Activated T-helper 17 cell treated with anti-CD3 and anti-CD28 coated beads, Interleukin-2, amount 50 U/mL, for 72 hours (primary cell): Measurements from ENCODE around the gene PPP1R13L. TPM values are rescaled to one million over a fixed set of nuclear protein-coding genes. Genes with fewer than 3 reads are reported as not detected.
"Not testable (repeated sequence)": the region's sequence is repeated elsewhere in the genome, so short reads cannot be mapped to it uniquely, and the experiment has no call there.

Source experiments
- ATAC-seq: fragments of 150-1000 bp; cut with Tn5 transposase; replicated peaks from 2 replicates; pipeline ENCODE4 v1.10.0; 2021; ENCODE audit warnings: mild to moderate bottlenecking, moderate library complexity
- H3K27ac Mint-ChIP-seq: one replicate; pipeline ENCODE4 v1.8.0; 2022; ENCODE audit warnings: mixed read lengths
- H3K27me3 Mint-ChIP-seq: one replicate; pipeline ENCODE4 v1.8.0; 2022; ENCODE audit warnings: mixed read lengths
- H3K36me3 Mint-ChIP-seq: one replicate; pipeline ENCODE4 v1.8.0; 2022; ENCODE audit warnings: low read depth, mild to moderate bottlenecking, mixed read lengths
- H3K4me1 Mint-ChIP-seq: one replicate; pipeline ENCODE4 v1.8.0; 2022; ENCODE audit warnings: mixed read lengths
- H3K4me3 Mint-ChIP-seq: one replicate; pipeline ENCODE4 v1.8.0; 2022; ENCODE audit warnings: mild to moderate bottlenecking, mixed read lengths
- H3K9me3 Mint-ChIP-seq: one replicate; pipeline ENCODE4 v1.8.0; 2022; ENCODE audit warnings: mixed read lengths
- total RNA-seq, 2 donors: library from RNA; stranded (reverse); gene quantifications; one replicate each; pipeline ENCODE4 v1.2.3, GENCODE V29; 2022

PPP1R13L gene
- total RNA-seq, 2 donors from 2014 or later, result 21.0 to 66.8 TPM

GRCh38 chr19:45342911-45343310, 62.0 kb downstream of the PPP1R13L start:
- no peak overlapping the region for H3K27ac Mint-ChIP-seq
- no peaks in the 10 kb centered on the region for H3K9me3 Mint-ChIP-seq
- H3K27me3 Mint-ChIP-seq, result peaks cover 27% of the 10 kb centered on the region
- no peaks in the 10 kb centered on the region for H3K36me3 Mint-ChIP-seq
- ATAC-seq, result no peak
- no peaks in the 10 kb centered on the region for H3K4me1 Mint-ChIP-seq
- no peak overlapping the region for H3K4me3 Mint-ChIP-seq

GRCh38 chr19:45340899-45341453, 63.9 kb downstream of the PPP1R13L start:
- Mint-ChIP-seq H3K4me1 (no peaks in the 10 kb centered on the region), H3K36me3 (no peaks in the 10 kb centered on the region), H3K9me3 (no peaks in the 10 kb centered on the region), H3K27me3 (peaks cover 26% of the 10 kb centered on the region), H3K27ac (no peak overlapping the region), H3K4me3 (no peak overlapping the region)
- peak; percentile 7 for ATAC-seq

- H3K9me3 Mint-ChIP-seq, result no peaks in the 10 kb centered on the region
- peak within 1 kb of the TSS; percentile 48 for H3K4me3 Mint-ChIP-seq
- H3K27ac Mint-ChIP-seq, result no peak within 1 kb of the TSS
- peaks cover 23% of the 10 kb centered on the region for H3K27me3 Mint-ChIP-seq
- peak; percentile 48 for ATAC-seq
- H3K4me1 Mint-ChIP-seq, result no peaks in the 10 kb centered on the region
- no peaks in the 10 kb centered on the region for H3K36me3 Mint-ChIP-seq
Measured at GRCh38 chr19:45340232-45340898, 64.5 kb downstream of the PPP1R13L start, which contains the start of gene KLC3. Gene KLC3 (plus strand): TSS chr19:45340750. CDS start chr19:45345542, 4,792 bp downstream.

GRCh38 chr19:45339629-45340028, 65.2 kb downstream of the PPP1R13L start:
- ATAC-seq, result no peak
- Mint-ChIP-seq H3K27ac (no peak overlapping the region), H3K27me3 (peaks cover 19% of the 10 kb centered on the region), H3K4me1 (no peaks in the 10 kb centered on the region), H3K36me3 (no peaks in the 10 kb centered on the region), H3K4me3 (peak overlapping the region; percentile 48), H3K9me3 (no peaks in the 10 kb centered on the region)

GRCh38 chr19:45336696-45337251, 68.1 kb downstream of the PPP1R13L start:
- H3K9me3 Mint-ChIP-seq, result no peaks in the 10 kb centered on the region
- no peak overlapping the region for H3K27ac Mint-ChIP-seq
- no peaks in the 10 kb centered on the region for H3K4me1 Mint-ChIP-seq
- no peak overlapping the region for H3K4me3 Mint-ChIP-seq
- peaks cover 12% of the 10 kb centered on the region for H3K27me3 Mint-ChIP-seq
- no peaks in the 10 kb centered on the region for H3K36me3 Mint-ChIP-seq
- ATAC-seq, result no peak

- not testable (repeated sequence) for H3K4me1 Mint-ChIP-seq, H3K9me3 Mint-ChIP-seq, H3K36me3 Mint-ChIP-seq, H3K27me3 Mint-ChIP-seq, H3K27ac Mint-ChIP-seq, ATAC-seq, H3K4me3 Mint-ChIP-seq
Measured at GRCh38 chr19:45334881-45335280, 70.0 kb downstream of the PPP1R13L start.

GRCh38 chr19:45333609-45334303, 71.1 kb downstream of the PPP1R13L start:
- no peak overlapping the region for H3K27ac Mint-ChIP-seq
- no peak for ATAC-seq
- peaks cover 7% of the 10 kb centered on the region for H3K27me3 Mint-ChIP-seq
- H3K36me3 Mint-ChIP-seq, result no peaks in the 10 kb centered on the region
- no peaks in the 10 kb centered on the region for H3K9me3 Mint-ChIP-seq
- H3K4me3 Mint-ChIP-seq, result no peak overlapping the region
- no peaks in the 10 kb centered on the region for H3K4me1 Mint-ChIP-seq

- no peak for ATAC-seq
- Mint-ChIP-seq H3K9me3 (no peaks in the 10 kb centered on the region), H3K36me3 (no peaks in the 10 kb centered on the region)
Measured at GRCh38 chr19:45331411-45331810, 73.5 kb downstream of the PPP1R13L start.

More at GRCh38 chr19:45331411-45331810, 73.5 kb downstream of the PPP1R13L start:
- Mint-ChIP-seq H3K4me3 (no peak overlapping the region), H3K27ac (no peak overlapping the region), H3K27me3 (no peaks in the 10 kb centered on the region), H3K4me1 (no peaks in the 10 kb centered on the region)

Other genes with a start within 250 kb of the PPP1R13L start
- gene NKPD1, start 244.1 kb downstream of the PPP1R13L start, total RNA-seq, result under 1 TPM; 0.06 to 0.40 TPM
- gene TRAPPC6A, start 226.8 kb downstream of the PPP1R13L start, total RNA-seq, result 10 to 100 TPM; 12.9 to 32.1 TPM
- 10 to 100 TPM; 13.9 to 16.7 TPM for gene BLOC1S3, start 226.3 kb downstream of the PPP1R13L start, total RNA-seq
- gene EXOC3L2, start 159.7 kb downstream of the PPP1R13L start, total RNA-seq, result not detected
- 10 to 100 TPM; 21.8 to 26.6 TPM for gene MARK4, start 153.8 kb downstream of the PPP1R13L start, total RNA-seq
- gene CKM, start 82.2 kb downstream of the PPP1R13L start, total RNA-seq, result not detected
- under 1 TPM in 1 of 2 donors, not detected in 1; 0.24 TPM for gene KLC3, start 64.3 kb downstream of the PPP1R13L start, total RNA-seq
- 10 to 100 TPM; 15.9 to 31.6 TPM for gene ERCC2, start 34.5 kb downstream of the PPP1R13L start, total RNA-seq
- gene POLR1G, start 1.6 kb upstream of the PPP1R13L start, total RNA-seq, result 10 to 100 TPM; 11.2 to 23.6 TPM
- 10 to 100 TPM; 27.6 to 33.2 TPM for gene ERCC1, start 18.8 kb upstream of the PPP1R13L start, total RNA-seq
- 10 to 100 TPM; 20.7 to 39.2 TPM for gene FOSB, start 62.9 kb upstream of the PPP1R13L start, total RNA-seq
- gene RTN2, start 92.0 kb upstream of the PPP1R13L start, total RNA-seq, result 1 to 10 TPM; 5.3 to 8.6 TPM
- gene PPM1N, start 93.4 kb upstream of the PPP1R13L start, total RNA-seq, result 1 to 10 TPM; 4.3 to 5.2 TPM
- gene VASP, start 102.4 kb upstream of the PPP1R13L start, total RNA-seq, result 100 to 1,000 TPM; 151 to 196 TPM
- gene OPA3, start 179.7 kb upstream of the PPP1R13L start, total RNA-seq, result 10 to 100 TPM; 18.7 to 20.6 TPM
- gene GPR4, start 197.1 kb upstream of the PPP1R13L start, total RNA-seq, result under 1 TPM in 1 of 2 donors, not detected in 1; 0.13 TPM
- gene EML2, start 234.3 kb upstream of the PPP1R13L start, total RNA-seq, result 100 to 1,000 TPM; 117 to 184 TPM